ENCODE results near the gene TPSAB1.

- no peak for TF ChIP-seq POLR2AphosphoS5 (IDR thresholded peaks at IDR 0.05; ENCODE audit: low read depth, low read length)
- TF ChIP-seq CTCF (IDR thresholded peaks at IDR 0.05 in 2 of 3, conservative IDR thresholded peaks at IDR 0.05 in 1 of 3; ENCODE audit: borderline replicate concordance in 1 of 3, insufficient read depth in 1 of 3, low read depth in 2 of 3, low read length in 2 of 3): no peak
- no peak for TF ChIP-seq EGR1 (IDR thresholded peaks at IDR 0.05; ENCODE audit: low read depth)
- TF ChIP-seq YY1 (IDR thresholded peaks at IDR 0.05; ENCODE audit: extremely low read depth, insufficient replicate concordance, low read depth, low read length): no peak
- no peak for TF ChIP-seq RAD21 (IDR thresholded peaks at IDR 0.05; ENCODE audit: low read depth)
- no peak for TF ChIP-seq EZH2 (IDR thresholded peaks at IDR 0.05)
- TF ChIP-seq POLR2A (IDR thresholded peaks at IDR 0.05; ENCODE audit: borderline replicate concordance, extremely low read depth, insufficient read depth, insufficient read length): no peak
- TF ChIP-seq SRF (IDR thresholded peaks at IDR 0.05; ENCODE audit: low read depth): no peak
- no peak for TF ChIP-seq MAX (IDR thresholded peaks at IDR 0.05)
- no peak for TF ChIP-seq CEBPB (IDR thresholded peaks at IDR 0.05; ENCODE audit: low read depth)
- no peak for TF ChIP-seq CBX3 (IDR thresholded peaks at IDR 0.05; ENCODE audit: low read depth)
- TF ChIP-seq REST (IDR thresholded peaks at IDR 0.05; ENCODE audit: low read depth): no peak
- TF ChIP-seq TCF7L2 (IDR thresholded peaks at IDR 0.05; ENCODE audit: borderline replicate concordance, extremely low read depth, insufficient read depth, insufficient read length): no peak
- no peak for TF ChIP-seq ELF1 (IDR thresholded peaks at IDR 0.05; ENCODE audit: borderline replicate concordance, low read depth)
These were observed 22.2 kb upstream of the TPSAB1 start for GRCh38 chr16:1218061-1218929.

Data from HCT116 (cell line).